ENCODE results near the gene RGS7.
"Not testable (repeated sequence)": the region's sequence is repeated elsewhere in the genome, so short reads cannot be mapped to it uniquely, and the experiment has no call there.

Gene RGS7

DNA sequence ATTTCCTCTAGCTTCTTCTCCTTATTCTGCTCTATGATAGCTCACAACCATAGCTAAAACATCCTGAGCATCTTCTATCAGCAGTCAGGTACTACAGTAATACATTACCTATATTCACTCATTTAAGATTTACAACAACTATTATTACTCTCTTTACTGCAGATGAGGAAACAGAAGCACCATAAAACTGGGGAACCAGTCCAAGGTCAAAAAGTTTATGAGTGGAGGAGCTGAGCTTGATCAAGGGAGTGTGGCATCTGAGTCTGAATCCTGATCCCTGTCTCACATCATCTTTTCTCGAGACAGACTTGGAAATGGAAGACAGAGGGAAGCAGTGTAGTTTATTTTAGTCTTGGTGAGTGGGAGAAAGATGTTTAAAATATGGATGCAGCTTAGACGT, 288.6 kb downstream of the RGS7 start:
- DNase-seq = no peak

DNA sequence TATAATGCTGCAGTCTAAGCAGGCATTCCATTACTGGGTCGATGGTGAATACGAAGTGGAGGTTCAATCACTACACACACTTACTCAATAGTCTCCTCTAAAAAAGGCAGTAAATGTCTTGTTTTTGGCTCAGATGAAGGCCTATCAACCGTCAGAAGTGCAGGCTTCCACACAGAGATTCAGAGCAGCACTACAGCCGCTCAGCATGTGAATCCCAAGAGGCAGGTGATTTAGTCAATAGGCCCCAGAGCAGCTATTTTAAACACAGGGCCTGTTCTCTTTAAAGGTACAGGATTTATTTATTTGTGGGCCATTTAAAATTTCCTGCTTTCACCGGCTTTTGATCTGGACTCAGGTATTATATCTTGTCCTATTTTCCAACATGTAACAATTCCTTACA, 293.7 kb downstream of the RGS7 start:
- DNase-seq = peak; percentile 8 to 30

DNA sequence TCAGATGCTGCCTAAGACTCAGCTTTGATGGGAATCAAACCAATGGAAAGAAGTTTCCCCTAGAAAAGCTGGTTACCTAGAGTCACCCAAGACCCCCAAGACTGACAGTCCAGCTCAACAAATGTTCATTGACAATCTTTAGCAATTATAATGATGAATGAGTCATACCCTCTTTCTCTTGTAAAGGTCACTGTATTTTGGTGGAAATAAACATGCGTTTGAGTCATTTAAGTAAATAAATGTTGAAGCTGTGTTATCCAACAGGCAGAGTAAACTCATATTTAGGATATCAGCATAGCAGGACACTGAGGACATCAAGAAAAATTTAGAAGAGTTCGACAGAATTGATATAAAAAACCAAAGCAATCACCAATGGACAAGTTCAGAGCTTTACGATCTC, 295.9 kb downstream of the RGS7 start:
- DNase-seq = no peak

DNA sequence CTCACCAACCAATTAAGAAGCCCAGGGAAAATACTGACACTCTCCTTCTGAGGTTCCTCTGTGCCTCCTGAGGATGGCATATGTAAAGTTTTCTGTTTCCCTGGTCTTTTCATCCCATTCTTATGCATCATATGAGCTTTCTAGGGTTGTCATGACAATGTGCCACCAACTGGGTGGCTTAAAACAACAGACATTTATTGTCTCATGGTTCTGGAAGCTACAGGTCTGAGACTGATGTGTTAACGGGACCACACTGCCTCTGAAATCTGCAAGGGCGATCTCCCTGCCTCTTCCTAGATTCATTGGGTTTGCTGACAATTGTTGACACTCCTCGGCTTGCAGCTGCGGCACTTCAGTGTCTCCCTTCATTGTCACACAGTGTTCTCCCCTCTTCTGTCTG, 308.4 kb downstream of the RGS7 start:
- DNase-seq = no peak

DNA sequence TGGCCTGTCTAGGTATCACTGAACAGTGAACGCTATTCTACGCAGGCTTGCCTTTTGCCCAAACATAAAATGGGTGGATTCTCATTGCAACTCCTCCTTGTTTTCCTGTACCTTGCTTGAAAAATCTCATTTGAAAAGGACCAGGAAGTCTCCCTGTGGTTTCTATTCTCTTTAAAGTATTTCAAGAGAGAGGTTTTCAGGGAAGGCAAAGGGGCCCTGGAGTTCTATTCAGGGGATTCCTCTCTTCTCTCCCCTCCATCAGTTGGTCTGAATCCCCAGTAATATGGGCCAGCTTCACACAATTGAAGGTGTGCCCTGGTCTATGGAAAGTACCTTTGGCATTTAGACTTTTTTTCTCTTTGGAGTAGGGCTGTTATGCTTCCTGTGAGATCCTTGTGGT, 311.3 kb downstream of the RGS7 start:
- DNase-seq = no peak

DNA sequence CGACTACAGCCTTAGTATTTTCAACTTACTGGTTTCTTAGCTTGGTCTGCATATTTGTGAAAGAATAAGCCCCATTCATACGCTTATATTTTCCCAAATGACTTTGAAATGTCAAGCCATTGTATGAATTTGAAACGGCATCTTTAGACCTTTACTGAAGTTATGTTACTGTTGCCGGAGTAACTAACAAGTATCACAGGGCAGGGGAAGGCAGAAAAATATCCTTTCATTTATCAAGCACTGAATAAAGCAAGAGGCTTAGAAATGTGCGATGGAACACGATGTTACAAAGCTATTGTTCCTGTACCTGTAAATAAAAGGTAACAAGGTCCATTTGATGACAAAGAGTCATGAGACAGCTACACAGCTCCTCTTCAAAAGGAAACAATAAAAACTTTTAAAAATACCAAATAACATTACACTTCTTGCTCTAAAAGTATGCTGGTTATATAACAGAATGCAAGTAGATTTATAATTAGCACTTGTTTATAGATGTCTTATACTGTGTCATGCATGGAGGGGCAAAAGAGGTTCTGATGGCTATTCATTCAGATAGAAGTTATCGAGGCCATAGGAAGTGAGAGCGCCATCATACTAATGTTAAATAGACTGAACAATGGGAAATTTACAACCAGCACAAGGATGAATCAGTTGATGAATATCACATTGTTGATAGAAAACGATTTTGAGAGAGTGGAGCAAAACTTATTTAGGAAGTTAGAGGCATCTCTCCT, 322.6 kb downstream of the RGS7 start:
- DNase-seq = no peak

DNA sequence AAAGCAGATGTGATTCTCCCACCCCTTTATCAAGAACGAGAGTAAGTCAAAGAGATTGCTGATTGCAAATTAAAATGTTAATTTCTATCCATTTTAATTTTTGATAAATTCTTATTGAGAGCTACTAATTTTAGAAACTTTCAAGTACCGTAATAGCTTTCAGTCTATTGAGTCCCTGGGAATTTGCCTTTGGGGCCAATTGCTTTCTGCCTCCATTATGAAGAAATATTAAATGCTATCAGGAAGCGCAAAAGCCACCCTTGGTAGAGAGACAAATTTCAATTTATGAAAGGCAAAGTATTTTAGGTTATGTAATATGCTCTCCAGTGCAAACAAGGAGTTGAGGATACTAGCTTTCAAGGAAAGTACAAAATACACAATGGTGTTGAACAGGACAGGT, 332.2 kb downstream of the RGS7 start:
- no peak for DNase-seq

DNA sequence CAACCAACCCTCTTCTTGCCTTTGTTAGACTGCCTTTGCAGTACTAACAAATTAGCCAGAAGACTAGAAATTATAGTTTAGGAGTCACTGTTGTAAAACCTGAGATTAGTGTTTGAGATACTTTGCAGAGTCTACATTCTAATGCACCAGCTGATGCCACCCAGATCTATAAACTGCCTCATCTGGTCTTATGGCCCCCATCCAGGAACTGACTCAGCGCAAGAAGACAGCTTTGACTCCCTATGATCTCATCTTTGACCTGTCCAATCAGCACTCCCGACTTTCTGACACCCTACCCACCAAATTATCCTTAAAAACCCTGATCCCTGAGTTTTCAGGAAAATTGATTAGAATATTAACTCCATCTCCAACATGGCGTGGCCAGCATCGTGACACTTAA, 334.6 kb downstream of the RGS7 start:
- DNase-seq = no peak

DNA sequence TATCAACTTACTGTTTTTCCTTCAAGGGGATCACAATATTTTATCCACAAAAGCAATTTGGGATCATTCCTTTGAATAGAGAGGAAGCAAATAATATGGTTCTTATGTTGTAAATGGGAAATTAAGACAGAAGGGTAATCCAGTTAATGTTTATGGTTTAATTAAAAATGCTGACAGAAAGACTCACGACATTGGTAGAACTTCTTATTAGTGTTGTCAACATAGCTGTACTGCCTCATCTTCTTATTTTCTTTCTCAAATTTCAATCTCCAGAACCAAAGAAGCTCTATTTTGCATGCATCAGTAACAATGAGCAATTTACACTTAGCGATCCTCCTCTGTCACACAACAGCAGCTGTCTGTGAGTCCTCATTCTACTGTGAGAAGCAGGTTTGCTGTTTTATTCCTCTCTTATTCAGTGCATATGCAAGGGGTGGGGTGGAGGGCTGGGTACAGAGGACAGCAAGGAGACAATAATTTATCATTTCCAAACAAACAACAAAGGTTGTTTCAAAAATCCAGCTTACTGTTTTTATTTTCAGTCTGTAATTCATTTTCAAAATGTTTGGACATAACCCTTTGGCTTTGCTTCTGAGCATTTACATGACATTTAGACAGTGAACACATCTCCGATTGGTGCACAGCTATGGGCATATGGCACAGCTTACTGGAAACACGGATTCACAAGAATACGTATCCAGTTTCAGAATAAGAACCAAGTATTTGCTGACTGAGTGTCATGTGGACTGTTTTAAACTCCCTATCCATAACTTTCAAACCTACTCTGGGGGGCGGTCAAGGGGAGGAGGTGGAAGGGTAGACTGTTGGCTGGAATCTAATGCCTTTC, 335.9 kb downstream of the RGS7 start:
- DNase-seq = no peak

DNA sequence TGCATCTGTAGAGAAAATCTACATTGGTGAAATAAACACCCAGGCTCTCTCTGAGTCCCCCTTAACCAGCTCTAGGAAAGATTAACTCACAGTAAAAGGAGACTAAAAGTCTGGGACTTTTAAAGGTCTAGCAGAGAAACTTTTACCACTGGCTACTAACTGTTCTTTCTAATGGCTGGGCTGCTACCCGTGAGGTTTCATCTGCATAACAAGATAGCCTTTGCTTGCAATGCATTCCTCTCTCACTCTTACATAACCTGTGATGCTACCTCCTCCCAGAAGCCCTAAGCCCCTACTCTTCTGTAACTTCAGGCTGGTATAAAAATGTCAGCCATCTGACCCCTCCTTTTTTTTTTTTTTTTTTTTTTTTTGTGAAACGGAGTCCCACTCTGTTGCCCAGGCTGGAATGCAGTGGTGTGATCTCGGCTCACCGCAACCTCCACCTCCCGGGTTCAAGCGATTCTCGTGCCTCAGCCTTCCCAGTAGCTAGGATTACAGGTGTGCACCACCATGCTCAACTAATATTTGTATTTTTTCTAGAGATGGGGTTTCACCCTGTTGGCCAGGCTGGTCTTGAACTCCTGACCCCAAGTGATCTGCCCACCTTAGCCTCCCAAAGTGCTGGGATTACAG, 344.2 kb downstream of the RGS7 start:
- DNase-seq = no peak

DNA sequence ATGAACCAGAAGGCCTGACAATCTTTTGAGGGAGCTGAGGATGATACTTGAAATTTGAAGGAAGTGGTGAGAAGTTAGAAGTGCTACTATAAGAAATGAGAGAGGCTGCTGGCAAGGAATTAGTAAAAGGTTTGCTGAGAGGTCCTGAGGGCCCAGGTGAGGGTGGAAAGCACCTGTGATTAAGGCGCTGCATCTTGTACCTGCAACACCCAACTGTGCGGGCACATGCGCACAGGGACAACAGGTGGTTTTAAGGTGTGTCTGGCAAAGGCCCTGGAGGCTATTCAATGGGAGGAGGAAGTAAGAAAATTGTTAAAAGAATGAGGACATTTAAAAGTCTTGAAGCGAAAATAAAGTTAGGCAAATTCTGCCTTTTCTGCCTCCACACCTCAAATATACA, 349.3 kb downstream of the RGS7 start:
- DNase-seq = no peak

DNA sequence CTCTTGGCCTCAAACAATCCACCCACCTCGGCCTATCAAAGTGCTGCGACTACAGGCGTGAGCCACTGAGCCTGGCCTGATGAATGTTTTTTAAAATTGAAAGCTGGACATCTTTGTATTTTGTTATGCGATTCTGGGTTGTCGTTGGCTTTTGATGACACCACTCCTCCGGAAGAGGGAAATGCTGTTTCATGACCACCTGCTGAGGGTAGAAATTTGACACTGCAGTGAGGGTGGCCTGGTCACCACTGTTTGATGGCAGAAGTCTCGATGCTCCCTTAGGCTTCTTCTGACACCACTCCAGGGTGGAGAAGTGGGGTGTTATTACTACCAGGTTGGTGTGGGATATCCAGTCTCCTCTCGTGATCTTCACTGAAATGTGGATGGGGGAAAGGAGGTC, 357.2 kb downstream of the RGS7 start:
- no peak for DNase-seq

DNA sequence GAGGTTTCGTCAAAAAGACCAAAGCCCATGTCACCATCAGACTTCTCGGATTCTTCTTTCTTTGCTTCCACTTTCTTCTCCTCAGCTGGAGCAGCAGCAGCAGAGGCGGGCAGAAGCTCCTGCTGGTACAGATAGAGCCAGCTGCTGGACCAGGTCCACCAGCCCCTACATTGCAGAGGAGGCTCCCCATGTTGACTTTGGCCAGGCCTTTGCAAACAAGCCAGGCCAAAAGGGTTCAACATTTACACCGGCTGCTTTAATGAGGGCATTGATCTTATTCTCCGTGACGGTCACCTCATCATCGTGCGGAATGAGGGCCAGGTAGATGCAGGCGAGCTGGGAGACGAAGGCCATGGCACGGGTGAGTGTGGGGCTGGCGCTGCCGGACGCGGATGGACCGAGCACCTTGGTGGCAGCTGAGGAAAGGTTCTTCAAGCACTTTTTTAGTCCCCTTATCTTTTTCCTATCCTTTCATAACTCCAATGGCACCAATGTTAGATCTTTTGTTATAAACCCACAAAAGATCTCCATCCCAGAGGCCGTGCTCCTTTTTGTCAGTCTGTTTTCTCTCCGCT, 358.5 kb downstream of the RGS7 start:
- no peak for DNase-seq

DNA sequence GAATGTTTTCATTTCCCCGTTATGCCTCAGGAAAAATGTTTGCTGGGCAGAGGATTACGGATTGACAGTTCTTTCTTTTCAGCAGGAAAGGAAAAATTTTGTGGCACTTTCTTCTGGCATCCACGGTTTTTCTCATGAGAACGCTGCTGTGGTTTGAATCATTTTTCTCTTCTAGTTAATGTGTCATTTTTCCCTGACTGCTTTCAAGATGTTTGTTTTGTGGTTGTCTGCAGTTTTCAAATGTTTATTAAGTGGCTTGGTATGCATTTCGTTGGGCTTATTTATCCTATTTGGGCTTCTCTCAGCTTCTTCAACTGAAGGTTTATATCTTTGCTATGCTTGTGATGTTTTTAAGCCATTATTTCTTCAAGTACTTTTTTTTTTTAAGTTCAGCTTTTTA, 359.0 kb downstream of the RGS7 start:
- DNase-seq = no peak

DNA sequence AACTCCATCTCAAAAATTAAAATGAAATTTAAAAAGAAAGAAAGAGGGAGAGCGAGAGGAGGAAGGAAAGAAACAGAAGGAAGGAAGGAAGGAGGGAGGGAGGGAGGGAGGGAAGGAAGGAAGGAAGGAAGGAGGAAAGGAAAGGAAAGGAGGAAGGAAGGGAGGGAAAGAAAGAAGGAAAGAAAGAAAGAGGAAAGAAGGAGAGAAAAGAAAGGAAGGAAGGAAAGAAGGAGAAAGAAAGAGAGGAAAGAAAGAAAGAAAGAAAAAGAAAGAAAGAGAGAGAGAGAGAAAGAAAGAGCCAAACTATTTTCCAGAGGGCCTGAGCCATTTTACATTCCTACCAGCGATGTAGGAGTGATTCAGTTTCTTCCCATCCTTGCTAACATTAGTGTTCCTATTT, 364.0 kb downstream of the RGS7 start:
- no peak for DNase-seq

DNA sequence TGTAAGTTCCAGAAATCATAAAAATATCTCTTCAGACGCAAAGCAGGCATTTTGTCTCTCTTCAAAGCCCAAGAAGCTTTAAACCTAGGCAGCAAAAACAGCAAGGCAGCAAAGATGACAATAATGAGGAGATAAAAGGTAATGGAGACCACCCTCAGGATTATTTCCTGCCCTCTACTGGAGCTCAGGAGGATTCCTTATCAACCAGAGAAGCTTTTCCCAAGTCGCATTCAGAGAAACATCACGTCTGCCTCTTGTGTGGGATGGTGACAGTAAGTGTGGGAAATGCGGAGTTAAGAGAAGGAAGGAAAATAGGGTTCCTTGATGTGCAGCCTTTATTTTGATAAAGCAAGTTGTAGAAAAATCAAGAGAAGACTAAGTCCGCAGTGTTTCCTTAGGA, 365.8 kb downstream of the RGS7 start:
- DNase-seq = no peak

DNA sequence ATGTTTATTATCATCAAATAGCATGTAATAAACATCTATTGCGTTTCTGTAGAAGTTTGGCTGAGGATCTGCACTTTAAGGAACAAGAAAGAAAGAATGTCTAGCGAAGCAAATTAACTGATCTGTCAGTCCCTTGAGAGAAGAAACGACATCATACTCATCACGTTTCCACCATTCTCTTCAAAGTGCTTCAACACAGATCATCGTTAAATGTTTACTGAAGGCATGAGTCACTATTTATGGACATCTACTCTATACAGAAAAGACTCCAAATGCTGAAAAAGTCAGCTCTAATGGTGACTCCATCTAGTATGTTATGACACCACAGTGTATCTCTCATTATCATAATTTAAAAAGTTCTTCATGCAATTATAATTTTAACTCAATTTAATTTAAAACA, 369.1 kb downstream of the RGS7 start:
- peak in 1 of 2 experiments; percentile 21 for DNase-seq

DNA sequence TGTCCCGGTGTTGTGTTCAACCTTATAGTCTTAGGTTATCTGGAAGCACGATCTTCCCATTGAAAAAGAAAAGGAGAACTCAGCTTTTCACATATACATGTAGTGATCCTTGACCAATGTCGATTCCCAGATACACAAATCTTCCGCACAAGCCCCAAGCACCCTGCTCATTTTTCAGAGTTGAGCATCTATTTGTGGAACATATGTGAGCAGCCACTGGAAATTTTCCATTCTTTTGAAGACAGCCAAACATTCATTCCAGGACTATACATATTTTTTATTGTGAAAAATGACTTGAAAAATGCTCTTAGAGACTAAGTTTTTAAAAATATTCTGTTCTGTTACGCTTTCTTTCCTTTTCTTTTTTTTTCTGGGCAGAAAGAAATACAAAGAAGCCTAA, 371.9 kb downstream of the RGS7 start:
- DNase-seq = no peak

DNA sequence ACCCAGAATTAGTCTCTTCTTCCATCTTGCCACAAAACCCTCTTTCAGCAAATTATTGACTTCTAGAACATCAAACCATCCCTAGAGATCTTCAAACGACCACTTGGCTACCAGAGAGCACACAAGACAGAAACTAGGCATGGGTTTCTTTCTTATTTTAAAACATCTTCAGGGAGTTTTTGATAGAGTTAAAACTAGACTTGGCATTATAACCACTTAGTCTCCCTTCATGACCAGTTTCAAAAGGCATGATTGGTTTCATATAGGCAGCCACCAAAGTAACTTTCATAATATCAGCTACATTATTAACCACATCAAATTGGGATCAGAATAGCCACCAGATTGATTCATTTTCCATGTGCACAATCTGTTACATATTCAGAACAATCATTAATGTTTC, 376.7 kb downstream of the RGS7 start:
- no peak for DNase-seq

DNA sequence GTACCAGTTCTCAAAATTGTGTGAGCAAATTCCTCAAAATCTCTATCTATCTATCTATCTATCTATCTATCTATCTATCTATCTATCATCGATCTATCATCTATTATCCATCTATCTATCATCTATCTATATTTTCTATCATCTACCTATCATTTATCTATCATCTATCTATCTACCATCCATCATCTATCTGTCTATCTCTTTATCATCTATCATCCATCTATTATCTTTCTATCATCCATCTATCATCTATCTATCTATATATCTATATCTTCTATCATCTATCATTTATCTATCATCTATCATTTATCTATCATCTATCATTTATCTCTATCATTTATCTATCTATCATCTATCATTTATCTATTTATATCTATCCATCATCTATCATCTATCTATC, 380.3 kb downstream of the RGS7 start:
- no peak for DNase-seq

DNA sequence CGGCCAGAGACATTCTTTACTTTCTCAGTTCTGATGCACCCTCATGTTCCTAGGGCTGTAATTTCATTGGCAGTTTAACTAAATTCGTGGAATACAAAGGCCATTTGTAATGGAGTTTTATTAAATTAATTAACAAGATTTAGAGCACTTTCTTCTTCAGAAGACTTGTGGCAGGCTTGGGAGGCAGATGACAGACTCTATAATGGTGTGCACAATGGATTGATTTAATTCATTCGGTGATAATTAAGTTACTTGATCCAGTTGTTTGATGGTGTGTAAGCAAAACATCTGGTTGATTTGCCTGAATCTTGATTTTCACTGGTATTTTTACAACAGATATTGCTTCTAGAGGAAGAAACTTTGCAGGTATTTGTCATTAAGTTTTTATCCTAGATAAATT, 383.1 kb downstream of the RGS7 start:
- no peak for DNase-seq

DNA sequence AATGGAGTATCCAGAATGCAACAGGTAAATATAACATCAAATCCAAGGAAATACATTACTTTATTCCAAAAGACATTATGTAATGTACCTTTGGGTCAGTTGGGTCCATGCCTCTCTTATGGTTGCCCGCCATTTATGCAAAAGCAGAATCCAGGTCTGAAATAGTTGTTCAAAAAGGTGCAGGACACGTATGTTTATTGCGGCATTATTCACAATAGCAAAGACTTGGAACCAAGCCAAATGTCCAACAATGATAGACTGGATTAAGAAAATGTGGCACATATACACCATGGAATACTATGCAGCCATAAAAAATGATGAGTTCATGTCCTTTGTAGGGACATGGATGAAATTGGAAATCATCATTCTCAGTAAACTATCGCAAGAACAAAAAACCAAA, 384.9 kb downstream of the RGS7 start:
- not testable (repeated sequence) for DNase-seq

DNA sequence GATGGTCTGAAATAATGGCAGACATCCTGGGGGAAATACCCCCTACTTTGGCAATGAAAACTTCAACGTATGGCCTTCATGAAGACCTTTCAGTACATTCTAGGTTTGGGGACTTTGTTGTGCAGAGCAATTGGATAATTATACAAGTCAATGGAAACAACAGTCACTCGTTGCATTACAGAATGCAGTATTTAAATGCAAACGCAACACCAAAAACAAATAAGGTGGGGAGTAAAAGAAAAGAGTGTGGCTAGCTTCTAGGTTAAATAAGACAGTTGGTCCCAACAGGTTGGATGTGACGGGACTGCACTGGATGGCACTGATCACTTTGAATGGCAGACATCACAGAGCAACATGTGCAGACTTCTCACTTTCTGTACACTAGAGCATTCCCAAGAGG, 386.8 kb downstream of the RGS7 start:
- no peak for DNase-seq

DNA sequence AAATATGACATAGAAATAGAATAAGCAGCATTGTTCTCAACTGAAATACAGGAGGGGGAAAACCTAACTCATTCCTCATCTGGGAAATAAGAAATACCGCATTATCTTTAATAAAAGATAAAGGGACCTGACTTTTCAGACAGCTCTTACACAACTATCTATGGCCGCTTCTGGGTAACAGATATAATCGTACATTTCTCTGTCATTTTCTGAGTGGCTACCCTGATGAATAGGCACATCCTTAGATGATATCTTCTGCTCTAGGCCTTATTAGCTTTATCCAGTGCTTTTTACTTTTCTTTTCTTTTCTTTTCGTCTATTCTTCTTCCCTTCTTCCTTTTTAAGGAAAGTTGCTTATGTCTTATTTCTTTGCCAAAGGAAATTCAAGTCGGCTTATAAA, 388.1 kb downstream of the RGS7 start:
- no peak for DNase-seq
